Measurements from ENCODE around the gene WDR83. TPM values are rescaled to one million over a fixed set of nuclear protein-coding genes. Genes with fewer than 3 reads are reported as not detected.

WDR83 gene
- total and polyA plus RNA-seq, 2 donors (not counting 3 experiments of a cell fraction or from before 2014, with no cell fraction given), result 10.5 to 11.8 TPM

- dilution Hi-C loops (cut with MboI; ENCODE audit: extremely low pct_ligation_motif_present, low sequenced_read_pairs), result no loop called here
- Histone ChIP-seq H3K27me3 (ENCODE audit: control insufficient read depth in 2 of 2, insufficient read depth in 2 of 2, low read length in 2 of 2) (no peaks in the 10 kb centered on the region), H3K79me2 (ENCODE audit: control insufficient read depth, insufficient read depth, low read length) (peaks cover 3% of the 10 kb centered on the region), H3K27ac (ENCODE audit: insufficient read depth, low read depth, low read length) (no peak overlapping the region), H3K9me3 (replicated peaks; ENCODE audit: control insufficient read depth, insufficient read depth, low read length) (peaks cover 23% of the 10 kb centered on the region), H3K9me1 (replicated peaks; ENCODE audit: control insufficient read depth, extremely low read depth, insufficient read depth, low read length) (no peaks in the 10 kb centered on the region), H4K20me1 (replicated peaks; ENCODE audit: control insufficient read depth, extremely low read depth, insufficient read depth, low read length) (no peaks in the 10 kb centered on the region), H3K9ac (replicated peaks; ENCODE audit: extremely low read depth, insufficient read depth, low read length) (no peak overlapping the region), H3K36me3 (ENCODE audit: control insufficient read depth in 2 of 2, extremely low read depth in 1 of 2, insufficient read depth in 2 of 2, low read length in 2 of 2) (peaks cover 15 to 22% of the 10 kb centered on the region in 2 experiments), H2AFZ (ENCODE audit: low read depth, low read length) (no peak overlapping the region), H3K4me1 (ENCODE audit: control insufficient read depth, extremely low read depth, insufficient read depth, low read length) (no peaks in the 10 kb centered on the region), H3K4me2 (ENCODE audit: insufficient read depth, low read length) (no peak overlapping the region), H3K4me3 (replicated peaks in 1 of 3; ENCODE audit: insufficient read depth in 1 of 3, low read depth in 1 of 3, low read length in 3 of 3) (no peak overlapping the region)
- no TSS peak for BruUV-seq (replicated peaks)
- TF ChIP-seq JUN (IDR thresholded peaks at IDR 0.05; ENCODE audit: borderline replicate concordance, insufficient read depth, insufficient read length, low read depth), result no peak
- no peak for TF ChIP-seq POLR2A (IDR thresholded peaks at IDR 0.05; ENCODE audit: low read depth, low read length)
- TF ChIP-seq MAX (IDR thresholded peaks at IDR 0.05; ENCODE audit: insufficient read depth, insufficient read length), result no peak
- TF ChIP-seq EZH2 (IDR thresholded peaks at IDR 0.05; ENCODE audit: borderline replicate concordance, low read depth, low read length, severe bottlenecking), result no peak
- no peak for TF ChIP-seq MYC (IDR thresholded peaks at IDR 0.05; ENCODE audit: low read depth, low read length)
- no peak for TF ChIP-seq FOS (IDR thresholded peaks at IDR 0.05; ENCODE audit: borderline replicate concordance, insufficient read depth, low read length)
- no peak for TF ChIP-seq POLR2AphosphoS5 (IDR thresholded peaks at IDR 0.05; ENCODE audit: insufficient read depth, low read depth, low read length)
- TF ChIP-seq CTCF (IDR thresholded peaks at IDR 0.05; ENCODE audit: extremely low read depth in 1 of 2, insufficient read depth in 1 of 2, low read depth in 1 of 2, low read length in 2 of 2), result no peak
- no peak for TF ChIP-seq GATA2 (IDR thresholded peaks at IDR 0.05; ENCODE audit: insufficient read depth, insufficient read length, low read depth, low read length)
- ChIA-PET CTCF (no interaction called here), POLR2A (no interaction called here)
- intact Hi-C loops (cut with micrococcal nuclease), result no loop called here
- DNase-seq (ENCODE audit: low read depth, low spot score), result no peak
- FAIRE-seq, result no peak
These were observed 38.3 kb upstream of the WDR83 start for GRCh38 chr19:12628040-12629022.
